K562 (cell line): Measurements from ENCODE around the gene FBXO17. TPM values are rescaled to one million over a fixed set of nuclear protein-coding genes. Genes with fewer than 3 reads are reported as not detected.

Experiments
- ATAC-seq: fragments of 200-7000 bp; cut with Tn5 transposase; 3 replicates; pipeline ENCODE4 v1.9.1; 2020; ENCODE audit warnings: moderate library complexity
- BruUV-seq: library from RNA; stranded (reverse); fragments of 400-500 nt; replicated peaks from 2 replicates; lab custom pipeline; 2021; lab: Mats Ljungman, UMichigan
- CTCF ChIA-PET: fragments of 300-600 bp; formaldehyde crosslinking; extraction: SDS; loops from one replicate; lab custom pipeline; 2021; ENCODE audit warnings: low intra/inter-chr PET ratio; lab: Yijun Ruan, JAX
- POLR2A ChIA-PET: fragments of 300-600, 350-650 bp; sonication (Branson Sonifier 250); formaldehyde crosslinking; extraction: SDS; loops from one replicate; lab custom pipeline; 2021; ENCODE audit warnings: antibody characterized with exemption, inconsistent platforms; lab: Yijun Ruan, JAX
- DNase-seq, 4 experiments: peaks; one replicate each; pipeline versions ENCODE4 v3.0.0 to v3.0.0-alpha.2; 2011 to 2018; ENCODE audit warnings: low spot score in 3 of 4, mixed read lengths in 3 of 4; ENCODE audit errors: extremely low read depth in 1 of 4
- FAIRE-seq: peaks from 2 replicates; lab custom pipeline; 2011; peaks lifted over from hg19 to GRCh38; lab: Jason Lieb, UNC
- H2AFZ ChIP-seq: 2 replicates; pipeline ENCODE4 v1.6.0; 2011; ENCODE audit warnings: low read depth, low read length, control low read depth, inconsistent platforms
- H3K27ac ChIP-seq: fragments of 200-600 bp; 3 replicates; pipeline ENCODE4 v1.8.0; 2011; ENCODE audit warnings: low read depth, mild to moderate bottlenecking, control low read depth, inconsistent platforms, low read length, moderate library complexity, mixed read lengths; ENCODE audit errors: extremely low read depth
- H3K27me3 ChIP-seq, 2 experiments: fragments of 300-600 bp in 1 of 2; 2 replicates in 1 of 2; 3 replicates in 1 of 2; pipeline versions ENCODE4 v1.6.0 to v1.8.0; 2011; ENCODE audit warnings: inconsistent platforms in 2 of 2, low read length in 2 of 2, mild to moderate bottlenecking in 1 of 2, mixed read lengths in 1 of 2, moderate library complexity in 1 of 2; ENCODE audit not compliant: control insufficient read depth in 2 of 2, insufficient read depth in 2 of 2
- H3K36me3 ChIP-seq: fragments of 300-600 bp; 3 replicates; pipeline ENCODE4 v1.8.0; 2011; ENCODE audit warnings: mild to moderate bottlenecking, low read length, inconsistent platforms; ENCODE audit not compliant: control insufficient read depth, insufficient read depth
- H3K4me1 ChIP-seq, 2 experiments: fragments of 200-600 bp in 1 of 2; replicated peaks in 1 of 2; 2 replicates in 1 of 2; 3 replicates in 1 of 2; pipeline versions ENCODE4 v1.5.1 to v1.8.0; 2011; ENCODE audit warnings: inconsistent platforms in 2 of 2, low read length in 2 of 2, mild to moderate bottlenecking in 1 of 2, mixed read lengths in 1 of 2, moderate library complexity in 1 of 2; ENCODE audit not compliant: control insufficient read depth in 2 of 2, insufficient read depth in 2 of 2
- H3K4me2 ChIP-seq: 2 replicates; pipeline ENCODE4 v1.6.1; 2011; ENCODE audit warnings: low read length, control low read depth, inconsistent platforms, mixed read lengths; ENCODE audit not compliant: insufficient read depth
- H3K4me3 ChIP-seq: fragments of 200-600 bp; sonication (generic), shearing (Covaris generic); 2 replicates; pipeline ENCODE4 v1.5.1; 2016; ENCODE audit warnings: control low read depth, inconsistent platforms
- H3K79me2 ChIP-seq: fragments of 200-600 bp; 3 replicates; pipeline ENCODE4 v1.8.0; 2011; ENCODE audit warnings: low read length, inconsistent platforms; ENCODE audit not compliant: control insufficient read depth, insufficient read depth
- H3K9ac ChIP-seq, 2 experiments: 2 replicates each; pipeline versions ENCODE4 v1.6.0 to v1.6.1; 2011; ENCODE audit warnings: low read depth in 2 of 2, low read length in 2 of 2, control low read depth in 1 of 2, inconsistent platforms in 1 of 2, mild to moderate bottlenecking in 1 of 2, mixed read lengths in 1 of 2; ENCODE audit not compliant: insufficient read depth in 1 of 2
- H3K9me1 ChIP-seq: one replicate; pipeline ENCODE4 v1.6.0; 2011; ENCODE audit warnings: inconsistent platforms, mild to moderate bottlenecking, low read length, moderate library complexity; ENCODE audit not compliant: control insufficient read depth, insufficient read depth
- H3K9me3 ChIP-seq: replicated peaks from 2 replicates; pipeline ENCODE4 v1.5.1; 2011; ENCODE audit warnings: low read depth, low read length, inconsistent platforms; ENCODE audit not compliant: control insufficient read depth, insufficient read depth
- H4K20me1 ChIP-seq: replicated peaks from 2 replicates; pipeline ENCODE4 v1.6.1; 2011; ENCODE audit warnings: low read length, inconsistent platforms, mixed read lengths; ENCODE audit not compliant: control insufficient read depth, insufficient read depth
- C11orf30 ChIP-seq: fragments of 450-650 bp; IDR thresholded peaks from 2 replicates; pipeline ENCODE4 v1.6.1; 2016; ENCODE audit warnings: low read depth, mild to moderate bottlenecking
- CBX2 ChIP-seq: fragments of 200-600 bp; sonication (generic); IDR thresholded peaks from one replicate; pipeline ENCODE4 v1.6.1; 2012; ENCODE audit warnings: mild to moderate bottlenecking, low read length, inconsistent platforms; ENCODE audit not compliant: insufficient read depth, poor library complexity, severe bottlenecking
- CBX3 ChIP-seq, 2 experiments: IDR thresholded peaks; 1 replicate in 1 of 2; 2 replicates in 1 of 2; pipeline ENCODE4 v1.6.1; 2012; ENCODE audit warnings: inconsistent platforms in 2 of 2, low read length in 2 of 2, borderline replicate concordance in 1 of 2, control low read depth in 1 of 2
- EHMT2 ChIP-seq: fragments of 450-650 bp; IDR thresholded peaks from 2 replicates; pipeline ENCODE4 v1.6.1; 2018; ENCODE audit warnings: antibody characterized with exemption
- HBP1 ChIP-seq: fragments of 450-650 bp; formaldehyde crosslinking; IDR thresholded peaks from 2 replicates; pipeline ENCODE4 v1.4.0; 2022; ENCODE audit warnings: missing genetic modification characterization
- NCOR1 ChIP-seq: fragments of 450-650 bp; IDR thresholded peaks from 2 replicates; pipeline ENCODE4 v1.6.1; 2016; ENCODE audit warnings: mild to moderate bottlenecking, moderate library complexity
- RCOR1 ChIP-seq, 2 experiments: IDR thresholded peaks; 2 replicates each; pipeline ENCODE4 v1.6.1; 2012; ENCODE audit warnings: low read depth in 2 of 2, low read length in 2 of 2, borderline replicate concordance in 1 of 2, improper control_type of control experiment in 1 of 2
- SMAD1 ChIP-seq: fragments of 150-350 bp; IDR thresholded peaks from 2 replicates; pipeline ENCODE4 v1.6.1; 2014; ENCODE audit warnings: low read length, low read depth; ENCODE audit not compliant: partially characterized antibody
- STAT6 ChIP-seq: sonication (generic); formaldehyde crosslinking; IDR thresholded peaks from 2 replicates; pipeline ENCODE4 v1.8.1; 2023; ENCODE audit warnings: mild to moderate bottlenecking, missing genetic modification reagents
- TSC22D4 ChIP-seq: fragments of 450-650 bp; IDR thresholded peaks from 2 replicates; pipeline ENCODE4 v1.6.1; 2016; ENCODE audit warnings: missing genetic modification characterization, missing biosample characterization, control low read depth
- ZBTB26 ChIP-seq: fragments of 450-650 bp; formaldehyde crosslinking; IDR thresholded peaks from 2 replicates; pipeline ENCODE4 v1.4.0; 2022; ENCODE audit warnings: missing genetic modification characterization
- ZNF354B ChIP-seq: fragments of 250-450 bp; sonication (Bioruptor Pico); IDR thresholded peaks from 2 replicates; pipeline ENCODE4 v1.4.0; 2020
- ZNF584 ChIP-seq: fragments of 200-800 bp; sonication (Bioruptor generic); IDR thresholded peaks from 2 replicates; pipeline ENCODE4 v1.6.1; 2016; ENCODE audit warnings: low read depth, mild to moderate bottlenecking, missing genetic modification characterization, missing compliant biosample characterization
- ZNF696 ChIP-seq: fragments of 250-450 bp; sonication (Bioruptor Pico); conservative IDR thresholded peaks from 2 replicates; pipeline ENCODE4 v1.4.0; 2020; ENCODE audit warnings: mild to moderate bottlenecking, moderate library complexity
- ZNF75A ChIP-seq: fragments of 450-650 bp; formaldehyde crosslinking; IDR thresholded peaks from 2 replicates; pipeline ENCODE4 v1.4.0; 2020; ENCODE audit warnings: mild to moderate bottlenecking
- WGBS: fragments of 100-300 bp; shearing (Covaris generic); methylation state at CpG from one replicate; pipeline ENCODE4 v1.1.6; 2016; ENCODE audit warnings: low coverage, mixed read lengths; ENCODE audit not compliant: insufficient coverage; ENCODE audit errors: missing lambda C conversion rate; 5-methylcytosine and 5-hydroxymethylcytosine counted together
- in situ Hi-C: fragments of 300-500 bp; cut with MboI; formaldehyde crosslinking; loops from 4 replicates; pipeline ENCODE4 v1.15.0; 2018; ENCODE audit warnings: inconsistent platforms, mixed read lengths
- intact Hi-C: fragments of 100-400 bp; cut with micrococcal nuclease; formaldehyde crosslinking; loops from 2 replicates; pipeline ENCODE4 v1.14.2; 2022
- polyA plus RNA-seq, 8 experiments: library from polyadenylated mRNA; depleted of rRNA in 4 of 8; stranded (reverse) in 5 of 8; unstranded in 3 of 8; fragments of >200 nt; fragmentation: Nextera tagmentation in 2 of 8; fragmentation: Illumina TruSeq in 1 of 8; extraction: Ambion mirVana in 2 of 8; extraction: Trizol in 1 of 8; gene quantifications; 2 replicates each; pipeline versions ENCODE4 v1.2.1 to v1.2.3, GENCODE V29; 2011 to 2014; ENCODE audit warnings: inconsistent platforms in 1 of 8, missing spikeins in 1 of 8
- total RNA-seq, 7 experiments: library from RNA; depleted of rRNA in 6 of 7; stranded (reverse); fragments of >200 nt in 6 of 7; fragmentation: Illumina TruSeq in 2 of 7; extraction: Trizol in 2 of 7; gene quantifications; 2 replicates each; pipeline versions ENCODE4 v1.2.1 to v1.2.3, GENCODE V29; 2011 to 2021; ENCODE audit warnings: low replicate concordance in 1 of 7

FBXO17 gene
- total and polyA plus RNA-seq, 9 of the 15 experiments (the other 6 are each of a cell fraction or from before 2014, with no cell fraction given), result 4.1 to 27.1 (median 19.0) TPM

- 74% methylated on average over 12 of the region's 14 CpGs for WGBS
- peak in 1 of 4 experiments; percentile 15 for DNase-seq
- Histone ChIP-seq H3K4me1 (peaks cover 0 to 34% of the 10 kb centered on the region in 2 experiments; a peak in 3 of 5 replicates), H3K79me2 (no peaks in the 10 kb centered on the region), H3K36me3 (peaks cover 45% of the 10 kb centered on the region; the same call in 1 of the 3 replicates), H3K4me3 (no peak overlapping the region), H4K20me1 (no peaks in the 10 kb centered on the region), H3K4me2 (no peak overlapping the region), H3K9ac (peak overlapping the region in 1 of 2 experiments; percentile 68; a peak in 3 of 4 replicates), H3K27ac (no peak overlapping the region; the same call in 2 of the 3 replicates), H3K27me3 (no peaks in the 10 kb centered on the region), H2AFZ (no peak overlapping the region), H3K9me3 (no peaks in the 10 kb centered on the region), H3K9me1 (no peaks in the 10 kb centered on the region)
- POLR2A ChIA-PET, result interaction anchor here (0.7 kb wide), 1 partner anchor 12 kb away, joined by 3 read pairs; no protein-coding TSS in a partner anchor
- no TSS peak for BruUV-seq
- FAIRE-seq, result peak; percentile 86
- in situ Hi-C loops (loop anchor here (10.0 kb wide), 1 partner anchor 396 kb away; no protein-coding TSS in a partner anchor), intact Hi-C loops (no loop called here)
- CTCF ChIA-PET, result interaction anchor here (0.5 kb wide), 1 partner anchor 28 kb away, joined by 3 read pairs; no protein-coding TSS in a partner anchor
- no peak for ATAC-seq
- TF ChIP-seq ZNF584 (CRISPR knock-in tag) (no peak), STAT6 (no peak), ZBTB26 (CRISPR knock-in tag) (peak; percentile 3; the same call in 1 of the 2 replicates), HBP1 (CRISPR knock-in tag) (peak; percentile 31; the same call in 1 of the 2 replicates), SMAD1 (no peak), ZNF696 (CRISPR knock-in tag) (no peak), RCOR1 (IDR thresholded peaks at IDR 0.05; ENCODE audit: borderline replicate concordance in 1 of 2, low read depth in 2 of 2, low read length in 2 of 2) (no peak), ZNF75A (no peak), ZNF354B (CRISPR knock-in tag) (no peak), CBX2 (no peak), EHMT2 (0 out of 2 replicates have a peak, but pooled peaks have one; percentile 16), NCOR1 (peak; percentile 7; the same call in 1 of the 2 replicates), C11orf30 (no peak), CBX3 (IDR thresholded peaks at IDR 0.05; ENCODE audit: borderline replicate concordance in 1 of 2, low read length in 2 of 2) (no peak), TSC22D4 (tag) (peak; percentile 93)
These were observed 54.7 kb downstream of the FBXO17 start for GRCh38 chr19:38920602-38921419.
